Astrocyte of the spinal cord (primary cell): ENCODE measurements around the gene MRGPRE.

Source experiments
- DNase-seq: peaks from one replicate; pipeline ENCODE4 v3.0.0; 2011; ENCODE audit warnings: low read depth, low spot score
- H3K4me3 ChIP-seq: 2 replicates; pipeline ENCODE4 v1.5.1; 2011; ENCODE audit warnings: low read depth, mild to moderate bottlenecking, low read length, moderate library complexity
- CTCF ChIP-seq: IDR thresholded peaks from 2 replicates; pipeline ENCODE4 v1.5.1; 2012; ENCODE audit warnings: low read depth, mild to moderate bottlenecking, low read length, inconsistent platforms
- in situ Hi-C: cut with HindIII; loops from 2 replicates; pipeline ENCODE4 v1.10.0; 2017; ENCODE audit warnings: low sequenced_read_pairs

Gene MRGPRE

DNA sequence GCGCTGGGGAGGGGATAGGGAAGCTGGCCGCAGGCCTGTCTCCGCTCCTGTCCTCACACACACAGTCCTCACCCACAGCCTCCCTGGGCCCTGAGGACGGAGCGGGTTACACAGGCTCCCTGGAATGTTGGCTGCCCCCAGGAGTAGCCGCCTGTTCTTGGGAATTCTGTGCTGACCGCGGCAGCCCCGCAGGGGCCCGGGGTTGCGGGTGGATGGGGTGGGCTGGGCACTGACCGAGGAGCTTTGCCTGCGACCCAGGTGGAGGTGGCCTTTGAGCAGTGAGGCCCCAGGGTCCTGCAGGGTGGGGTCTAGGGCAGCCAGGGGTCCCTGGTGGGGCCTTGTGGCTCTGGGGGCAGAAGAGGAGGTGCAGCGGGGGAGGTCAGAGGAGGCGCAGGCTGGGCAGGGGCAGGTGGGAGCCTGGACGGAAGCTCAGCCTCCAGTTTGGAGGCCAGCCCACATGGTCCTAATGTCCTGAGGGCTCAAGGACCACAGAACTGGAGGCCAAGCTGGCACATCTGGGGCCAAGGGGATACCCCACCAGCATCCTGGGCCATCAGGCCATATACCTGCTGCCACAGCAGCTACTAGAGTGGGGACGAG is 7.0 kb downstream of the MRGPRE start:
- in situ Hi-C loops = no loop called here
- no peak for DNase-seq
- no peak for TF ChIP-seq CTCF
- H3K4me3 ChIP-seq = no peak overlapping the region

DNA sequence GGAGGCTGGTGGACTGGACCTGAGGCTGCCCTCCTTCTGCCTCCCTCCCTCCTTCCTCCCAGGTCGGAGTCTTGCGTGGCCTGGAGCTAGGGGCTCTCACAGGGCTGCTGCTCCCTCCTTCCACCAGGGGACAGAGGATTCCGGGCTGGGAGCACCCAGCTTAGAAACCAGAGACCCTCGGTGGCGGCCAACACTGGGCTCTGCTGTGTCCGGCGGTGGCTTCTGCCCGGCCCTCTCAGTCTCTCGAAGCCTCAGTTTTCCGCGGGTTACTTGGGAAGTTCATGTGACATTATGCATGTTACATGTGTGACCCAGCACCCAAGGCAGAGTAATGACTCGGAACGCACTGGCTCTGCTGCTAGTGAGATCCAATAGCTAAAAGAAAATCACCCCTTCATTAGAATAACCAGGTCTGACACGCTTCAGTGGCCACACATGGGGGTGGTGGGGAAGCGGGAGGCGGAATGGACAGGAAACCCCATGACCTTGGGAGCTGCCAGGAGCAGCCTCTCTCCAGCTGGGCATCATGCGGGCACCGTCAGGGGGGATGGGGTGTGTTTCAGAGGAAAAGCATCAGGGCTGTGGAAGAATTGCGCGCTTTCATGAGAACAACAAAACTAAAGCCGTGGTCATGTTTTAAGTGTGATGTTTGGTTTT is 7.7 kb downstream of the MRGPRE start:
- no peak for TF ChIP-seq CTCF
- no peak for DNase-seq
- H3K4me3 ChIP-seq = no peak overlapping the region
- in situ Hi-C loops = no loop called here

GRCh38 chr11:3223932-3224381 is 8.3 kb downstream of the MRGPRE start:
- no peak for DNase-seq
- in situ Hi-C loops = no loop called here
- no peak for TF ChIP-seq CTCF
- no peak overlapping the region for H3K4me3 ChIP-seq

DNA sequence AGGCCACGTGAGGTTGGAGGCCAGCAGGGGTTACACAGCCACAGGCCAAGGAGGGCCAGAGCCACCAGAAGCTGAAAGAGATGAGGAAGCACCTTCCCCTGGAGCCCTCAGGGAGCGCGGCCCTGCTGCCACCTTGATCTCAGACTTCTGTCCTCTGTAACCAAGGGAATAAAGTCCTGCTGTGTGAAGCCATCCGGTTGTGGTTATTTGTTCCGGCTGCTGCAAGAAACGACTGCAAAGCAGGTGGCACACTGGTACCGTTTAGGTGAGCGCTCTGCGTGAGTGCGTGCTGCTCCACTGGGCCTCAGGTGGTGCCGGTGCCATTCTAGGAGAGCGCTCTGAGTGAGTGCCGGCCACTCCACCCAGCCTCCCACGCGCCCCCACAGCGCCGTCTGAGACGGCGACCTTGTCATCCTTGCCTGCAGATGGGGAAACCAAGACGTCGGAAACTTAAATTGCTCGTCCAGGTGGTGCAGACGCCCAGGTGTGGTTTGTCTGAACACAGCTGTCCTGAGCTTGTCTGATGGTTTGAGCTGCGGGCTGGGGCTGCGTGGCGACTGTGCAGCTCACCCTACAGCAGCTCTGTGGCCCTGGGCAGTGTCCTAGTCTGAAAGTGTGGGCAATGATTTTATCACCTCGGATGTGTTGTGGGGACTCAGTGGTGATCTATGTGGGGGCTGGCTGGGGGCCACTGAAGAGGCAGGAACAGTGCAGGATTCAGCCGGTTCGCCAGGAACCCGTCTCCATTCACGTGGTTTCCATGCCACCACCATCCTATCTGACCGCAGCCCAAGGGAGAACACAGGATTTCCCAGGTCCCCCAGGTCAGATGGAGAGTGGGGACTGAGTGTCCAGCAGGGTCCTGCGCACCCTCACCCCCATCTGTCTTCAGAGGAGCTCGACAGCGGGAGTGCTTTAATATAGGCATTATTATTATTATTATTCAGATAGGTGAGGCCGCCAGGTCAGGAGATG is 9.0 kb downstream of the MRGPRE start:
- in situ Hi-C loops = no loop called here
- no peak overlapping the region for H3K4me3 ChIP-seq
- no peak for TF ChIP-seq CTCF
- no peak for DNase-seq

- DNase-seq = no peak
- H3K4me3 ChIP-seq = no peak overlapping the region
- in situ Hi-C loops = no loop called here
- TF ChIP-seq CTCF = no peak
These were observed 10.0 kb downstream of the MRGPRE start for GRCh38 chr11:3222003-3222855.

- H3K4me3 ChIP-seq = no peak overlapping the region
- TF ChIP-seq CTCF = no peak
- in situ Hi-C loops = no loop called here
- no peak for DNase-seq
These were observed 10.7 kb downstream of the MRGPRE start for GRCh38 chr11:3221408-3222002.
